Measurements from ENCODE around the gene SNRK.

Gene SNRK

GRCh38 chr3:43307649-43308048 is 21.3 kb downstream of the SNRK start:
- H3K36me3 Mint-ChIP-seq (ENCODE audit: low read depth) = peaks cover 50% of the 10 kb centered on the region
- peaks cover 81% of the 10 kb centered on the region for H3K4me1 Mint-ChIP-seq
- H3K27me3 Mint-ChIP-seq = no peaks in the 10 kb centered on the region
- no peak for DNase-seq
- no peaks in the 10 kb centered on the region for H3K9me3 Mint-ChIP-seq
- H3K27ac Mint-ChIP-seq = peak overlapping the region; percentile 61
- no peak for ATAC-seq
- peak overlapping the region; percentile 42 for H3K4me3 Mint-ChIP-seq

GRCh38 chr3:43309372-43310305 is 23.3 kb downstream of the SNRK start:
- Mint-ChIP-seq H3K4me3 (no peak overlapping the region), H3K9me3 (no peaks in the 10 kb centered on the region), H3K27me3 (no peaks in the 10 kb centered on the region), H3K27ac (no peak overlapping the region), H3K36me3 (ENCODE audit: low read depth) (peaks cover 47% of the 10 kb centered on the region), H3K4me1 (peaks cover 74% of the 10 kb centered on the region)
- DNase-seq = no peak
- ATAC-seq = peak; percentile 63

GRCh38 chr3:43316783-43317460 is 30.6 kb downstream of the SNRK start:
- Mint-ChIP-seq H3K4me3 (no peak overlapping the region), H3K27me3 (no peaks in the 10 kb centered on the region), H3K36me3 (ENCODE audit: low read depth) (peaks cover 30% of the 10 kb centered on the region), H3K4me1 (peaks cover 79% of the 10 kb centered on the region), H3K9me3 (no peaks in the 10 kb centered on the region), H3K27ac (peak overlapping the region; percentile 70)
- ATAC-seq (no peak), DNase-seq (no peak)

- Mint-ChIP-seq H3K9me3 (no peaks in the 10 kb centered on the region), H3K4me1 (peaks cover 81% of the 10 kb centered on the region), H3K36me3 (ENCODE audit: low read depth) (peaks cover 25% of the 10 kb centered on the region)
Measured at GRCh38 chr3:43317461-43318316, 31.3 kb downstream of the SNRK start.

GRCh38 chr3:43319376-43319775 is 33.0 kb downstream of the SNRK start:
- no peaks in the 10 kb centered on the region for H3K27me3 Mint-ChIP-seq
- H3K4me3 Mint-ChIP-seq = no peak overlapping the region
- DNase-seq (no peak), ATAC-seq (no peak)
- H3K9me3 Mint-ChIP-seq = no peaks in the 10 kb centered on the region
- H3K4me1 Mint-ChIP-seq = peaks cover 88% of the 10 kb centered on the region
- peaks cover 22% of the 10 kb centered on the region for H3K36me3 Mint-ChIP-seq (ENCODE audit: low read depth)
- no peak overlapping the region for H3K27ac Mint-ChIP-seq

More at GRCh38 chr3:43317461-43318316, 31.3 kb downstream of the SNRK start:
- no peaks in the 10 kb centered on the region for H3K27me3 Mint-ChIP-seq
- DNase-seq = no peak
- H3K27ac Mint-ChIP-seq = peak overlapping the region; percentile 70
- no peak for ATAC-seq
- H3K4me3 Mint-ChIP-seq = no peak overlapping the region

GRCh38 chr3:43319794-43320193 is 33.5 kb downstream of the SNRK start:
- H3K36me3 Mint-ChIP-seq (ENCODE audit: low read depth) = peaks cover 22% of the 10 kb centered on the region
- no peaks in the 10 kb centered on the region for H3K9me3 Mint-ChIP-seq
- DNase-seq (no peak), ATAC-seq (no peak)
- H3K4me1 Mint-ChIP-seq = peaks cover 87% of the 10 kb centered on the region
- no peaks in the 10 kb centered on the region for H3K27me3 Mint-ChIP-seq
- H3K27ac Mint-ChIP-seq = peak overlapping the region; percentile 64
- no peak overlapping the region for H3K4me3 Mint-ChIP-seq

GRCh38 chr3:43320288-43320687 is 33.9 kb downstream of the SNRK start:
- ATAC-seq (peak; percentile 71), DNase-seq (no peak)
- Mint-ChIP-seq H3K4me3 (no peak overlapping the region), H3K36me3 (ENCODE audit: low read depth) (peaks cover 22% of the 10 kb centered on the region), H3K9me3 (no peaks in the 10 kb centered on the region), H3K4me1 (peaks cover 86% of the 10 kb centered on the region), H3K27ac (peak overlapping the region; percentile 64), H3K27me3 (no peaks in the 10 kb centered on the region)

- Mint-ChIP-seq H3K27me3 (no peaks in the 10 kb centered on the region), H3K9me3 (no peaks in the 10 kb centered on the region), H3K27ac (no peak overlapping the region), H3K4me3 (no peak overlapping the region), H3K4me1 (peaks cover 88% of the 10 kb centered on the region), H3K36me3 (ENCODE audit: low read depth) (peaks cover 20% of the 10 kb centered on the region)
- no peak for ATAC-seq
- no peak for DNase-seq
Measured at GRCh38 chr3:43323541-43323940, 37.2 kb downstream of the SNRK start.

- peak overlapping the region; percentile 47 for H3K4me3 Mint-ChIP-seq
- H3K4me1 Mint-ChIP-seq = peaks cover 88% of the 10 kb centered on the region
- H3K36me3 Mint-ChIP-seq (ENCODE audit: low read depth) = peaks cover 12% of the 10 kb centered on the region
- no peaks in the 10 kb centered on the region for H3K9me3 Mint-ChIP-seq
- no peaks in the 10 kb centered on the region for H3K27me3 Mint-ChIP-seq
- peak; percentile 79 for ATAC-seq
- peak overlapping the region; percentile 76 for H3K27ac Mint-ChIP-seq
- no peak for DNase-seq
Measured at GRCh38 chr3:43326891-43327581, 40.7 kb downstream of the SNRK start.

GRCh38 chr3:43327582-43327979 is 41.2 kb downstream of the SNRK start:
- H3K27me3 Mint-ChIP-seq = no peaks in the 10 kb centered on the region
- DNase-seq (no peak), ATAC-seq (peak; percentile 27)
- H3K4me1 Mint-ChIP-seq = peaks cover 88% of the 10 kb centered on the region
- peaks cover 18% of the 10 kb centered on the region for H3K36me3 Mint-ChIP-seq (ENCODE audit: low read depth)
- H3K9me3 Mint-ChIP-seq = no peaks in the 10 kb centered on the region
- H3K27ac Mint-ChIP-seq = peak overlapping the region; percentile 76
- peak overlapping the region; percentile 47 for H3K4me3 Mint-ChIP-seq

GRCh38 chr3:43328653-43329052 is 42.3 kb downstream of the SNRK start:
- no peaks in the 10 kb centered on the region for H3K9me3 Mint-ChIP-seq
- ATAC-seq (no peak), DNase-seq (no peak)
- H3K27ac Mint-ChIP-seq = peak overlapping the region; percentile 21
- peaks cover 16% of the 10 kb centered on the region for H3K36me3 Mint-ChIP-seq (ENCODE audit: low read depth)
- H3K4me3 Mint-ChIP-seq = no peak overlapping the region
- peaks cover 83% of the 10 kb centered on the region for H3K4me1 Mint-ChIP-seq
- H3K27me3 Mint-ChIP-seq = no peaks in the 10 kb centered on the region

GRCh38 chr3:43330981-43331380 is 44.6 kb downstream of the SNRK start:
- H3K36me3 Mint-ChIP-seq (ENCODE audit: low read depth) = peaks cover 34% of the 10 kb centered on the region
- peak overlapping the region; percentile 11 for H3K27ac Mint-ChIP-seq
- peaks cover 62% of the 10 kb centered on the region for H3K4me1 Mint-ChIP-seq
- peaks cover 12% of the 10 kb centered on the region for H3K9me3 Mint-ChIP-seq
- no peak overlapping the region for H3K4me3 Mint-ChIP-seq
- ATAC-seq (no peak), DNase-seq (no peak)
- no peaks in the 10 kb centered on the region for H3K27me3 Mint-ChIP-seq

- ATAC-seq (no peak), DNase-seq (no peak)
- H3K4me3 Mint-ChIP-seq = no peak overlapping the region
- peaks cover 16% of the 10 kb centered on the region for H3K9me3 Mint-ChIP-seq
- no peaks in the 10 kb centered on the region for H3K27me3 Mint-ChIP-seq
- H3K4me1 Mint-ChIP-seq = peaks cover 58% of the 10 kb centered on the region
- H3K36me3 Mint-ChIP-seq (ENCODE audit: low read depth) = peaks cover 38% of the 10 kb centered on the region
- H3K27ac Mint-ChIP-seq = peak overlapping the region; percentile 11
Measured at GRCh38 chr3:43331381-43331780, 45.0 kb downstream of the SNRK start.

- H3K4me3 Mint-ChIP-seq = no peak overlapping the region
- H3K36me3 Mint-ChIP-seq (ENCODE audit: low read depth) = peaks cover 72% of the 10 kb centered on the region
- H3K4me1 Mint-ChIP-seq = peaks cover 28% of the 10 kb centered on the region
- H3K27me3 Mint-ChIP-seq = no peaks in the 10 kb centered on the region
- DNase-seq = no peak
- no peak for ATAC-seq
- no peak overlapping the region for H3K27ac Mint-ChIP-seq
- peaks cover 33% of the 10 kb centered on the region for H3K9me3 Mint-ChIP-seq
Measured at GRCh38 chr3:43334976-43335375, 48.6 kb downstream of the SNRK start.
